GM19397 (cell line): ENCODE results near the gene HCN2.

Experiments used
- ATAC-seq: cut with Tn5 transposase; IDR thresholded peaks from one replicate; pipeline ENCODE4 v1.9.1; 2021; ENCODE audit warnings: mild to moderate bottlenecking, moderate library complexity; ENCODE audit not compliant: unreplicated experiment

Gene HCN2

GRCh38 chr19:650121-650520 lies 60.4 kb downstream of the HCN2 start:
- no peak for ATAC-seq

DNA sequence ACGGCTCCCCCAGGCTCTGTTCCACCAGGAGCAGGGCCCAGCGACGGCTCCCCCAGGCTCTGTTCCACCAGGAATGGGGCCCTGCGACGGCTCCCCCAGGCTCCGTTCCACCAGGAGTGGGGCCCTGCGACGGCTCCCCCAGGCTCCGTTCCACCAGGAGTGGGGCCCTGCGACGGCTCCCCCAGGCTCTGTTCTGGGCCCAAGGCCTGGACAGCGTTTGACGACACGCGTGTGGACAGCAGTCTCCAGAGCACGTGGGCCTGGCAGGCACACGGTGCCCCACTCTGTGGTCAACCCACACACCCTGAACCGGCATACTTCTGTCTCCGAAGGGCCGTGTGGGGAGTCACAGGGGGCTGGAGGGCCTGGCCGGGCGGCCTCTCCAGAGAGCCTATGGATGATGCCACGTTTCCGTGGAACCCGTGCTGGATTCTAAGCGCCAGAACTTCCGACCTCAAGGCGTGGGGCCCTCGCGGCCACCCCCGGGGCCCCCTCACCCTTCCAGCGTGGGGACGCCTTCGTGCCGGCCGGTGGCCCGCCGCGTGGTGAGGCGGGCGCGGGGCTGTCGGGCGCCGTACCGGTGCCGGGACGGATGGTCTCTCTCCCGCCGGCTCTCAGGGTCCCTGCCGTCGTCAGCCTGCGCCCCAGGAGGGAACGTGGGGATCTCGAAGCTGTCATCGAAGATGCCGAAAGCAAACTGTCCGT lies 61.6 kb downstream of the HCN2 start:
- no peak for ATAC-seq

GRCh38 chr19:651991-652390 lies 62.3 kb downstream of the HCN2 start:
- ATAC-seq, result no peak

DNA sequence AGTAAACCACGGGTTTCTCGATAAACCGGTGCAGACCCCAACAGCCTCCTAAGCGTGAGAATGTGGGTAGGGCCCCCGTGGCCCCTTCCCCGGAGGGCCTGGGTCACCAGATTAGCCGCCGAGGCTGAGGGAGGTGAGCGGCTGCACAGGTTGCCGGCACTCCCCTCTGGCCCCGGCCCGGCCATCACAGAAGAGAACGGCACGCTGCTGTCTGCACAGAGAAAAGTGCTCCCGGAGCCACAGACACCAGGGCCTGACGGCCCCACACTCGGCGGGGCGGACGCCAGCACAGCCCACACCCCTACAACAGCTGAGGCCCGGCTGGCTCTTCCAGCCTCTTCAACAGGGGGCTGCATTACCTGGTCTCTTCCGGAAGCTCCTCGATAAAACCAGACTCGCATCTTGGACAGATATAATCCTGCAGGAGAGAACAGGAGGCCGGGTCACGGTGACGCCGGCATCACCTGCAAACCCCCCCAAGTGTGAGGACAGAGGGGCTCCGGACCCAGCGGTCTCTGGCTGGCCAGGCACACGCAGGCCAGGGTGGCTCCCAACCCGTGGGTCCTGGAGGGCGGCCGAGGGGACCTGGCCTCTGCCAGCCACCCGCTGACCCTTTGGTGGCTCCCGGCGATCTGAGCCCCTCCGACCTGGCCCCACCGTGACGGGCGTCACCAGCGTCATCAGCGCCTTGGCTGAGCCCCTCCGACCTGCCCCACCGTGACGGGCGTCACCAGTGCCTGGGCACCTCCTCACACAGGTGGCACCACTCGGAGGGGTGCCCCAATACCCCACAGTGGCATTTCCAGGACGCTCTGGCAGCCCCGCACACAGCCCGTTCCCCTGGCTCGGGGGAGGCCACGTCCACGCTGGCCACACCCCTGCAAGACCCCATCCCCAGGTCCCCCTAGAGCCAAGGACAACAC lies 63.0 kb downstream of the HCN2 start:
- ATAC-seq, result no peak

DNA sequence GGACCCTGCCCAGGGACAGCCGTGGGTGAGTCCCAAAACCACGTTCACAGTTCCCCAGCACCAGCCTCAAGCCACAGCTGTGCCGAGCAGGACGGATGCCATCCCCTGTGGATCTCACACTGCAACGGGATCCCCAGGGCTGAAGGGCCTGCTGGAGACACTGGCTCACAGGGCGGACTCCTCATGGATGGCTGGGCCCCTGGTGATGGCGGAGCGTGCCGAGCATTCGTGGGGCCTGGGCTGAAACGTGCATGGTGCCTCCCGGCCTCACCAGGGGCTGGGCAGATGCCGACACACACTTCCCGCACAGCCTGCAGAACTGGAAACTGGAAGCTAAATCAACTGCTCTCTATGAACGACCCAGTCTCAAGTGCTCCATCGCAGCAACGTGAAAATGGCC lies 63.7 kb downstream of the HCN2 start:
- ATAC-seq, result no peak

DNA sequence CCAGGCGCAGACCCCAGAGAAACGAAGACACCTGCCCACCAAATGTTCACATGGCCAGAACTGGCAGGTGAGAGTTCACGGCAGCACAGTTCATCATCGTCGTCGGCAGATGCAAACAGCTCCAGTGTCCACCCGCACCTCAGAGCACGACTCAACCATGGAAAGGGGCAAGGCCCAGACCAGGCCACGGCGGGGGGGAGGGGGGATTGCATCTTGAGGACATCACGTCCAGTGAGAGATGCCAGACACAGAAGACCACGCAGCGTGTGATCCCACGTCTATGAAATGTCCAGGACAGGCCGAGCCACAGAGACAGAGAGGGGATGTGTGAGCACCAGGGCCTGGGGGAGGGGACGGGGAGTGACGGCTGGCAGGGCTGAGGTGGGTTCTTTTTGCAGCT lies 66.0 kb downstream of the HCN2 start:
- ATAC-seq, result no peak

GRCh38 chr19:656751-657559 lies 67.3 kb downstream of the HCN2 start:
- no peak for ATAC-seq

DNA sequence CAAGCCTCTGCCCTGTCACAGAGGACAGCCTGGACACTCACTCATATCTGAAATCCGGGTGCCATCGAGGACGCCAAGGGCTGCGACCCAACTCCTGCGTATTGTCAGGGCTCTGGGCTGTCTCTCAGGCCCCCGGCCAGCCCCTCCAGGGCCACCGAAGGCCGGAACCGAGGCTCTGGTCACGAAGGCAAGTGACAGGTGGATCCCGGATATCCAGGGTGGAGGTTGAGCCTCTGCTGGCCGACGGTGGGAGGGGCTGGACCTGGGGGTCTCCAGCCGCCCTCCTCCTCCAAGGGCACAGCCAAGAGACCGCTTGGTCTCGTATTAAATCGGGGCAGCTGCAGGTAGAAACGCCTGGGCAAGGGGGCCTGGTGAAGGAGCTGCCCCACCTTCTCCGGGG lies 67.9 kb downstream of the HCN2 start:
- no peak for ATAC-seq

DNA sequence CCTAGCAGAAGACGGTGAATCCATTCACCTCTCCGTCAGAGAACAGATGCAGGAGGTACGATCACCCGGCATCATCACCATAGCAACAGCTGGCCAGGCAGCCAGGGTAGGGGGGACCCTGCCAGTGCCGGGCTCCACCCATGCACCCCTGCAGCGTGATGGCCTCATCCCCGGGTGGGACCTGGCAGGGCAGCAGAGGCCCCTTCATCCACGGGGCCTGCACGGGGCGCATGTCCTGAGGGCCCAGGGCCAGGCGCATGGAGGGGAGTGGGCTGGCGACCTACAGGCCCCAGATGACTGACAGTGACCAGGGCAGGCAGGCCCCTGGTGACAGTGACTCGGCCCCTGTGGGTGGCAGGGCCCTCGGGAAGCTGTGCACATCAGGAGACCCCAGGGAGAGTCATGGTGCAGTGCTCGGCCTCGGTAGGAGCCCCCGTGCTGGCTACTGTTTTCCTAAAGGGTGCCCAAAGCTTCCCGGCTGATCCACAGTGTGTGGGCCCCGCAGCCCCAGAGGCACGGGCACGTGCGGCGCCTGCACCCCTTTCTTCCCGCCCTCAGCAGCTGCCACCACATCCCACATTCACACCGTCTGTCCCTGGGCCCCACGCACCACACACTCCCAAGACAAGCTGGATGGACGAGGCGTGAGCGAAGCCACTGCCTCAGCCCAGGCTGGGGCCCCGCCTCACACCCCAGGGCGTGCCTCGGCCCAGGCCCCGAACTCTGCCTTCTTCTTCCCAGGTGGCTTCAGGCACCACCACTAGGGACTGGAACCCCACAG lies 68.6 kb downstream of the HCN2 start:
- ATAC-seq, result no peak

GRCh38 chr19:658916-659839 lies 69.5 kb downstream of the HCN2 start:
- ATAC-seq, result no peak

DNA sequence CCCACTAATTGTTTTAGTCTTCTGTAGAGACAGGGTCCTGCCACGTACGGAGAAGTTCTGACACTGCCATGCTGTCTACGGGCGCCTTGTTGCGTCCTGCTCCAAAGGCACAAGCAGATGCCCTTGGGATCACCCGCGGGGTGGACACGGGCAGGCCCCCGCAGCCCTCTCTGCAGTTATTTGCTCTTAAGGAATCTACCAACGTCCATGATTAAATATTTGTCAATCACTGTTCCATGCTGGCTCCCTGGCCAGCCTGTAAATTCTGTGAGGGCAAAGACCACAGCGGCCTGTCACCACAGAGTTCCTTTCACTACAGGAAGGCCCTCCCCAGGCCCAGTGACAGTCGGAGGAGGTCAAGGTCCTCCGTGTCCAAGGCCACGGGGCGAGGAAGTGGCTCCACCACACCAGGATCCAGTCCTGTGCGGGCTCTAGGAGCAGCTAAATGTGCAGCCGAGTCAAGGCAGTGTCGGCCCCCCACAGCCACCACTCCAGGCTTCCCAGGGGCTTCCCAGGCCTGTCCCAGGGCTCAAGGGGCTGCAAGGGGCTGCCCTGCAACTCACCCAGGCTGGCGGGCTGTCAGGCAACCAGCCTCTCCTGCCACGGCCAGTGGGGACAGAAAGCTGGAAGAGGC lies 71.2 kb downstream of the HCN2 start:
- no peak for ATAC-seq

DNA sequence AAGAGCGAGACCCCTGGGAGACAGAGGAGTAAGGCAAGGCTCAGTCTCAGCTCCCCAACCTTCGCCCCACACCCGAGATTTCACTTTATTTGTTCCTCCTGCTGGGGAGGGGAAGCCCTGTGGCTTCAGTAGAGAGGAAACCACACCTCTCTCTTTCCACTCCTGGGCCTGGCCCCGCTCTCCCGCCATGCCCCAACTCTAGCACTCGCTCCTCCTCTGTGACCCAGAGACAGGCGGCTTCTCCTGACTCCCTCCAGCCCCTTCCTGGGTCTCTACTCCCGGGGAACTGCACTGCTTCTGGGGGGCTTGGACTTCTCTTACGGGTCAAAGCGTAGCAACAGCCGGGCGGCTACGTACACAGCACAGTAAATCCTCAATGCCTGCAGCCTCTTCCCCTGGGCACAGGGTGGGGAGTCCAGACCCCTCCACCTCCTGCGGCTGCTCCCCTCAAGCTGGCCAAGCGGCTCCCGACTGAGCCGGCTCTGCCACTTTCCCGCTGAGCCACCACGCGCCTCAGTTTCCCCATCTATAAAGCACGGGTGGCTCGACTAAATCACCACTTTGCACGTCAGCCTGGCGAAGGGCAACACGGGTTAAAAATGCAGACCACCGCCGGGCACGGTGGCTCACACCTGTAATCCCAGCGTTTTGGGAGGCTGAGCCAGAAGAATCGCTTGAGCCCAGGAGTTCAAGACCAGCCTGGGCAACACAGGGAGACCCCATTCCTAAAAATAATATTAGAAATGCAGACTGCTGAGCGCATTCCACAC lies 71.9 kb downstream of the HCN2 start:
- ATAC-seq, result no peak

DNA sequence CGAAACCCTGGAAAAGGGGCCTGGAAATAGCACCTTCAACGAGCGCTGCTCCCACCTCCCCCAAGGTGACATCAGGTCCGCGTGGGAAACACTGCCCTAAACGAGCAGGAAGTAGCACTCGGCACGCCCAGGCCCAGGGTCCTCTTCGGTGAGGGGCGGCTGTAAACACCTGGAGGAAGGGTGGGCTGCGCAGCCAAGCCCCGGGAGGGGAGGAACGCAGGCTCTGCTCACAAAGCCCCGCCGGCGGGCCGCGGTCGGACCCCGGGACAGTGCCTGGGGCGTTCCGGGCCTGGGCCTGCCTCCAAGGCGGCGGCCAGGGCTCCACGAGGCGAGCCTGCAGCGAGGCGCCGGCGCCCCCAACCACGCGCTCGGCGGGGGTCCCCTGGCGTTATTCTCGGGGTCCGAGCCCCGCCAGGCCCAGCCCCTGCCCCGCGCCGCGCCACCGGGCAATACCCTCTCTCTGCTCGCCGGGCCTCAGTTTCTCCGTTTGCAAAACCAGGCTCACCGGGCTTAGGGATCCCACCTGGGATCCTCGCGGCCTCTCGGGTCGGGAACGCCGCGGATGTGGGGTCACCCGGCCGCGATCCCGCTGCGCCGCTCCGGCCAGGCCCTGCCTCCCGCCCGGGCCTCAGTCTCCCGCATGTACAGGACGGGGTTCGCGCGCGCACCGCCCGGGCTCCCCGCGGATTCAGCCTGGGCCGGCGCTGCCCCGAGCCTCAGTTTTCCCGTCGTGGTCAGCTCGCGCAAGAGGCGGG lies 72.7 kb downstream of the HCN2 start:
- peak; percentile 12 for ATAC-seq

- ATAC-seq, result peak; percentile 65
Measured at GRCh38 chr19:662962-663681, 73.4 kb downstream of the HCN2 start, which contains the start of gene RNF126. Gene RNF126 (minus strand): TSS chr19:663214. CDS start chr19:663121, 93 bp downstream.

DNA sequence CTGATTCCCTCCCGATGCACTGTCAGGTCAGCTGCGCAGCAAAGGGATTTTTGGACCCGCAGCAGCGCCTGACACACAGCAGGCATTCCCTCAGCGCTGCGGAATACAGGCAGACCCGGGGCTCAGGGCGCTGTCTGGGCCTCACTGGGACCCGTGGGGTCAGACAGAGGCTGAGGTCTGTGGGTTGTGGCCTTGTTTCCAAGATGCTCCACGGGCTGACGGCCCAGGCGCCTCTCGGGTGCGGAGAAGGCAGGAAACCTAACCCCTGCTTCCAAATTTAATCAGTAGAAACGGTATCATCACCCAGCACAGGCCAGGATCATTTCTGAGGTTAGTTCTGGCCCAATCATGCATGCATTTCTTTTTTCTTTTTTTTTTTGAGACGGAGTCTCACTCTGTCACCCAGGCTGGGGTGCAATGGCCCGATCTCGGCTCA lies 74.0 kb downstream of the HCN2 start:
- no peak for ATAC-seq

GRCh38 chr19:664913-665443 lies 75.3 kb downstream of the HCN2 start:
- ATAC-seq, result no peak
